B cell (primary cell): ENCODE results near the gene PLAU. TPM values are rescaled to one million over a fixed set of nuclear protein-coding genes. Genes with fewer than 3 reads are reported as not detected.
A peak's percentile ranks its signal among the peaks of the same experiment; 100 is the strongest.

Source experiments
- ATAC-seq: fragments of 200-7000 bp; cut with Tn5 transposase; one replicate; pipeline ENCODE4 v1.10.0; 2021; ENCODE audit warnings: low read depth, mild to moderate bottlenecking, moderate number of reproducible peaks, moderate library complexity
- CTCF ChIA-PET: fragments of 350-600 bp; sonication (Branson Sonifier 250); formaldehyde crosslinking; loops from one replicate; lab custom pipeline; 2021; ENCODE audit warnings: antibody characterized with exemption, inconsistent platforms; lab: Charles Lee
- POLR2A ChIA-PET: fragments of 350-600 bp; sonication (Branson Sonifier 250); formaldehyde crosslinking; loops from one replicate; lab custom pipeline; 2021; ENCODE audit warnings: antibody characterized with exemption; lab: Charles Lee
- DNase-seq: peaks from one replicate; pipeline ENCODE4 v3.0.0; 2013
- H2AFZ ChIP-seq: 2 replicates; pipeline ENCODE4 v1.6.1; 2012; ENCODE audit warnings: mild to moderate bottlenecking, low read depth, low read length; ENCODE audit not compliant: insufficient read depth, poor library complexity, severe bottlenecking
- H3K27ac ChIP-seq, 2 donors: 1 replicate in 1 of 2; 2 replicates in 1 of 2; pipeline ENCODE4 v1.5.1; 2012 to 2013; ENCODE audit warnings: low read length in 2 of 2, mild to moderate bottlenecking in 2 of 2, moderate library complexity in 1 of 2
- H3K27me3 ChIP-seq, 4 experiments: fragments of 200-600 bp in 1 of 4; sonication (generic) in 1 of 4; replicated peaks in 1 of 4; 1 replicate in 2 of 4; 2 replicates in 2 of 4; pipeline versions ENCODE4 v1.6.1 to v1.7.0; 2013 to 2016; ENCODE audit warnings: low read length in 3 of 4, mild to moderate bottlenecking in 2 of 4, mixed read lengths in 1 of 4, moderate library complexity in 1 of 4; ENCODE audit not compliant: insufficient read depth in 4 of 4, control insufficient read depth in 3 of 4; ENCODE audit errors: control extremely low read depth in 1 of 4
- H3K36me3 ChIP-seq, 2 experiments: replicated peaks in 1 of 2; 1 replicate in 1 of 2; 2 replicates in 1 of 2; pipeline versions ENCODE4 v1.6.1 to v1.7.1; 2013; ENCODE audit warnings: low read length in 1 of 2; ENCODE audit not compliant: insufficient read depth in 2 of 2, control insufficient read depth in 1 of 2; ENCODE audit errors: control extremely low read depth in 1 of 2, extremely low read depth in 1 of 2
- H3K4me1 ChIP-seq, 2 donors: fragments of 200-600 bp in 1 of 2; sonication (generic) in 1 of 2; 1 replicate in 1 of 2; 2 replicates in 1 of 2; pipeline versions ENCODE4 v1.5.1 to v1.6.1; 2013 to 2017; ENCODE audit warnings: low read length in 2 of 2; ENCODE audit not compliant: control insufficient read depth in 2 of 2, insufficient read depth in 2 of 2
- H3K4me2 ChIP-seq: replicated peaks from 2 replicates; pipeline ENCODE3; 2012; ENCODE audit warnings: mild to moderate bottlenecking, low read depth, low read length; ENCODE audit not compliant: poor library complexity, severe bottlenecking
- H3K4me3 ChIP-seq, 5 experiments: fragments of 200-600 bp in 1 of 5; sonication (generic) in 1 of 5; 1 replicate in 3 of 5; 2 replicates in 2 of 5; pipeline versions ENCODE4 v1.5.1 to v1.7.0; 2011 to 2016; ENCODE audit warnings: low read length in 4 of 5, mild to moderate bottlenecking in 4 of 5, low read depth in 2 of 5, control low read depth in 1 of 5, moderate library complexity in 1 of 5; ENCODE audit not compliant: insufficient read depth in 1 of 5; ENCODE audit errors: control extremely low read depth in 1 of 5, extremely low read depth in 1 of 5
- H3K79me2 ChIP-seq: fragments of 200-600 bp; sonication (generic); one replicate; pipeline ENCODE4 v1.6.0; 2016; ENCODE audit warnings: low read length; ENCODE audit not compliant: control insufficient read depth, insufficient read depth
- H3K9ac ChIP-seq: fragments of 200-600 bp; sonication (generic); 2 replicates; pipeline ENCODE4 v1.6.1; 2017; ENCODE audit warnings: mild to moderate bottlenecking, low read length, moderate library complexity
- H3K9me3 ChIP-seq, 3 donors: one replicate each; pipeline versions ENCODE4 v1.6.1 to v1.7.1; 2013; ENCODE audit warnings: low read length in 2 of 3; ENCODE audit not compliant: control insufficient read depth in 2 of 3, insufficient read depth in 1 of 3; ENCODE audit errors: control extremely low read depth in 1 of 3
- H4K20me1 ChIP-seq: 2 replicates; pipeline ENCODE4 v1.6.0; 2012; ENCODE audit warnings: mild to moderate bottlenecking, low read length; ENCODE audit not compliant: insufficient read depth, control insufficient read depth, poor library complexity, severe bottlenecking
- H3K27ac Mint-ChIP-seq: one replicate; pipeline ENCODE4 v1.8.0; 2021; ENCODE audit warnings: mixed read lengths
- H3K27me3 Mint-ChIP-seq: one replicate; pipeline ENCODE4 v1.8.0; 2021; ENCODE audit warnings: mixed read lengths
- H3K4me1 Mint-ChIP-seq: one replicate; pipeline ENCODE4 v1.8.0; 2021; ENCODE audit warnings: mixed read lengths
- H3K4me3 Mint-ChIP-seq: one replicate; pipeline ENCODE4 v1.8.0; 2021; ENCODE audit warnings: mixed read lengths
- H3K9me3 Mint-ChIP-seq: one replicate; pipeline ENCODE4 v1.8.0; 2022; ENCODE audit warnings: mixed read lengths; ENCODE audit not compliant: insufficient read depth
- EZH2 ChIP-seq: IDR thresholded peaks from 2 replicates; pipeline ENCODE4 v1.6.1; 2012; ENCODE audit warnings: borderline replicate concordance, low read depth, mild to moderate bottlenecking, moderate library complexity, low read length; ENCODE audit not compliant: insufficient read depth, poor library complexity, severe bottlenecking
- WGBS: methylation state at CpG from one replicate; pipeline ENCODE4 v1.1.5; 2013; ENCODE audit warnings: missing lambda C conversion rate; ENCODE audit not compliant: insufficient coverage; 5-methylcytosine and 5-hydroxymethylcytosine counted together
- intact Hi-C: fragments of 100-400 bp; cut with micrococcal nuclease; formaldehyde crosslinking; loops from one replicate; pipeline ENCODE4 v1.10.0; 2022
- polyA plus RNA-seq: library from polyadenylated mRNA; depleted of rRNA; stranded (reverse); fragments of >200 nt; gene quantifications from 2 replicates; pipeline ENCODE4 v1.2.3, GENCODE V29; 2012
- total RNA-seq, 2 donors: library from RNA; stranded (reverse); fragments of 120-200 nt in 1 of 2; gene quantifications; 1 replicate in 1 of 2; 2 replicates in 1 of 2; pipeline versions ENCODE4 v1.2.3 to v1.2.4, GENCODE V29; 2013 to 2022
- TF ChIP-seq, protein P1 (sequence below): fragments of 200-600 bp; IDR thresholded peaks from one replicate; pipeline ENCODE4 v1.8.0; 2022; ENCODE audit warnings: antibody characterized with exemption, mild to moderate bottlenecking

PLAU gene
- total and polyA plus RNA-seq, 2 donors (not counting 1 experiment from before 2014, with no cell fraction given) = 0.04 TPM; not detected in 1

DNA sequence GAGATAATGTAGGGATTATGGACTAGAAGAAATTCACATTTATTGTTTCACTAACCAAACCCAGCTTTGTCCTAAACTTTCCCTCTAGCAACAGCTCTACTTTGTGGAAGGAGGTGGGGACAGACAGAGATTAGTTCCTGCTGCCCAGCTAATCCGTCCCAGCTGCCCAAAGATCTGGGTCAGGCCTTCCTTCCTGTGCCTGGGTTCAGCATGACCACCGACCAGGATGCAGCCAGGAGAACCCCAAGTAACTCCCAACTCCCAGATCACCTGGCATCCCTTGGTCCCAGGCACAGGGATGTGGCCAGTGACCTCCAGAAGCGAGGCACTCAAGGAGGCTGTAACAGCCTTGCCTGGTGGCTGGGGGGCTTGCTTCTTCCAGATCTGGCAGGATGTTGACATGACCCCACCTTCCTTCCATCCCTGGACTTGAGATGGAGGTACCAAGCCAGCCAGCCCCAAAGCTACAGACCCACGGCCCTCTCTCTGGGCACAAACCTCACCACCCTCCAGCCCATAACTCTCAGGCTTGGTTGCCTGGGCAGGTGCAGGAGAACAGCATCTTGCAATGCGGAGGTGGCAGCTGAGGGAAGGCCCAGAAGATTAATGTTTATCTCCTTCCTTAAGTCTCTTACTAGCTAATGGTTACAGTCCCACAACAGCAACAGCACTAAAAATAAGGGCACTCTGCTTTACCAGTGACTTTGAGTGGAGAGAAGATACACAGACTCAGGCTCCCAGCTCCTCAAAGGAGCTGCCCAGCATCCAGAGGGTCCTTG is 47.7 kb upstream of the PLAU start:
- no peak overlapping the region for H3K4me3 Mint-ChIP-seq
- POLR2A ChIA-PET = interaction anchor here (1.0 to 1.8 kb wide), 2 partner anchors 11 to 12 kb away, joined by 3 to 9 read pairs; partner anchors contain the start of gene CAMK2G

More for the DNA sequence above, 47.7 kb upstream of the PLAU start:
- Histone ChIP-seq H3K4me2 (no peak overlapping the region), H4K20me1 (peaks cover 16% of the 10 kb centered on the region), H3K9ac (no peak overlapping the region), H3K27me3 (no peaks in the 10 kb centered on the region), H2AFZ (no peak overlapping the region), H3K4me3 (no peak overlapping the region), H3K79me2 (peaks cover 69% of the 10 kb centered on the region), H3K4me1 (peaks cover 36 to 47% of the 10 kb centered on the region in 2 donors), H3K36me3 (peaks cover 2 to 44% of the 10 kb centered on the region in 2 experiments), H3K9me3 (no peaks in the 10 kb centered on the region), H3K27ac (peak overlapping the region; percentile 34 to 68)
- ATAC-seq (no peak), DNase-seq (no peak)
- Mint-ChIP-seq H3K27me3 (no peaks in the 10 kb centered on the region), H3K9me3 (no peaks in the 10 kb centered on the region), H3K27ac (peak overlapping the region; percentile 73), H3K4me1 (peaks cover 55% of the 10 kb centered on the region)
- intact Hi-C loops = no loop called here
- TF ChIP-seq, protein P1, sequence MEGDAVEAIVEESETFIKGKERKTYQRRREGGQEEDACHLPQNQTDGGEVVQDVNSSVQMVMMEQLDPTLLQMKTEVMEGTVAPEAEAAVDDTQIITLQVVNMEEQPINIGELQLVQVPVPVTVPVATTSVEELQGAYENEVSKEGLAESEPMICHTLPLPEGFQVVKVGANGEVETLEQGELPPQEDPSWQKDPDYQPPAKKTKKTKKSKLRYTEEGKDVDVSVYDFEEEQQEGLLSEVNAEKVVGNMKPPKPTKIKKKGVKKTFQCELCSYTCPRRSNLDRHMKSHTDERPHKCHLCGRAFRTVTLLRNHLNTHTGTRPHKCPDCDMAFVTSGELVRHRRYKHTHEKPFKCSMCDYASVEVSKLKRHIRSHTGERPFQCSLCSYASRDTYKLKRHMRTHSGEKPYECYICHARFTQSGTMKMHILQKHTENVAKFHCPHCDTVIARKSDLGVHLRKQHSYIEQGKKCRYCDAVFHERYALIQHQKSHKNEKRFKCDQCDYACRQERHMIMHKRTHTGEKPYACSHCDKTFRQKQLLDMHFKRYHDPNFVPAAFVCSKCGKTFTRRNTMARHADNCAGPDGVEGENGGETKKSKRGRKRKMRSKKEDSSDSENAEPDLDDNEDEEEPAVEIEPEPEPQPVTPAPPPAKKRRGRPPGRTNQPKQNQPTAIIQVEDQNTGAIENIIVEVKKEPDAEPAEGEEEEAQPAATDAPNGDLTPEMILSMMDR = no peak
- no peak for TF ChIP-seq EZH2
- 80% methylated on average over 5 of the region's 5 CpGs for WGBS
- CTCF ChIA-PET = interaction anchor here (0.6 to 9.4 kb wide), 8 partner anchors 11 to 195 kb away, joined by 3 to 102 read pairs (median 4); partner anchors contain the start of gene CHCHD1
